Colon (tissue), 2 donors: Measurements from ENCODE around the gene ALOX5.
"Not testable (repeated sequence)": the region's sequence is repeated elsewhere in the genome, so short reads cannot be mapped to it uniquely, and the experiment has no call there.

ENCODE experiments used
- FAIRE-seq: peaks from 2 replicates; lab custom pipeline; 2012; peaks lifted over from hg19 to GRCh38; lab: Jason Lieb, UNC
- donor health status: control.
- donor health status: control.

Gene ALOX5

DNA sequence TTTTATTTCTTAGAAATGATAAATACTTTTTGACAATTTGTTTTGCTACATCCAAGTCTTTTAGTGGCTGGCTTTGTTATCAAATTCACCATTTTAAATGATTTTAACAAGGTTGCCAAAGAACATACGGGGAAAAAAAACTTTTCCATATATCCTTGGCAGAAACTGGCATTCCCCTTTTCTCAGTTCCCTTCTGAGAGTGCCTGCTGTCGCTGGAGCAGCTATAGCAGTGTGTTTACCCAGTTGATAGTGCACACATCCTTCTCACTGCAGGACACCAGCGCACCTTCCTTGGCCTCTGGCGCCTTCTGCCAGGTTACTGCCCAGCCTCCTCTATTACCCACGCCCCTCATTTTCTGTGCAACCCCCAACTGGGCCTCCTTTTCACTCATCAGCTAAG lies 94.1 kb downstream of the ALOX5 start:
- FAIRE-seq: no peak

DNA sequence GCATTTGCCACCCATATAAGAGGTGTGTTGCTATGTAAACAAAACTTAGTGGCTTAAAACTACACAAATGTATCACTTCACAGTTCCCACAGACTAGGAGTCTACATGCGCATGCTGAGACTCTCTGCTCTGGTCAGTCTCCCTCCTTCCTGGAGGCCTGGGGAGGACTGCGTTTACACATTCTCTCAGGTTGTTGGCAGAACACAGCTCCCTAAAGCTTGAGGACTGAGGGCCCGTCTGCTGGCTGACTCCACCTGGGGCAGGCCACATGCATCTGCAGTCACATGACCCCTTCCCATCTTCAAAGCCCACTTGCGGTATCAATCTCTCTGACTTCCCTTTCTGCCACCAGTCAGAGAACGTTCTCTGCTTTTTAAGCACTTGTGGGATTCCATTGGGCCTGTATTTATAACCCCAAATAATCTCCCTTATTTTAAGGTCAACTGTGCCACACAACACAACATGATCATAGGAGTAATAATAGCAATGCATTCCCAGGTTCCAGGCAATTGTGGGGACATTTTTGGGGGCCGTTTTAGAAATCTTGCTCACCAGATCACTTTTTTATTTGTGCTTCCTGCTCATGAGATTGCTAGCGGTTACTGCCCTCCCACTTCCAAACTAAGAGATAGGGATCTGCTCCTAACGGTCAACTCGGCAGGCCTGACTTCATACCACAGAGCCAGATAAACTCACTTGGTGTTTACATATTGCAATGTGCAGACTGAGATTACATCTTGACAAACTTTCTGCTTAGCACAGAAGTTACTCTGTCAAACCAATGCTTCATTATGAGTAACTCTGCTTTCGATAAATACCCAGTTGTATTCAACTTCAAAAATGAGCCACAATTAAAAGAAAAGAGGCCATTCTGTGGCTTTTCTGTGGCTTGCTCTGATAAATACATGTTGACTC lies 96.3 kb downstream of the ALOX5 start:
- no peak for FAIRE-seq

DNA sequence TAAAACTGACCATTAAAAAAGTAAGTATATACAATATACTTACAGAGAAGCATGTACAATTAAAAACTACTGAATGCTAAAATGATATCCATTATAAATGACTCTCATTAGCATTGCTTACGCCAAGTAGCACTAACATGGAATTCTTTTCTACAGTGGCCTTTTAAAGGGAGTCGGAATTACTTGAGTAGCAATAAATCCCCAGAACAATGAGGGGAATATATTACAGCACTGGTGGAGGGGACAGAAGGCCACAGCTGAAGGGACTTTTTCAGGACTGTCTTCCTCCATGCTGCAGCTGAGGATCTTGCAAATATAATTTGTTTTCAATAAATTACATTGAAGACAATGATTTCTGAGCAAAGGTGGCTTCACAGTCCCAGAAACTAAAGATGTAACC lies 97.0 kb downstream of the ALOX5 start:
- no peak for FAIRE-seq

DNA sequence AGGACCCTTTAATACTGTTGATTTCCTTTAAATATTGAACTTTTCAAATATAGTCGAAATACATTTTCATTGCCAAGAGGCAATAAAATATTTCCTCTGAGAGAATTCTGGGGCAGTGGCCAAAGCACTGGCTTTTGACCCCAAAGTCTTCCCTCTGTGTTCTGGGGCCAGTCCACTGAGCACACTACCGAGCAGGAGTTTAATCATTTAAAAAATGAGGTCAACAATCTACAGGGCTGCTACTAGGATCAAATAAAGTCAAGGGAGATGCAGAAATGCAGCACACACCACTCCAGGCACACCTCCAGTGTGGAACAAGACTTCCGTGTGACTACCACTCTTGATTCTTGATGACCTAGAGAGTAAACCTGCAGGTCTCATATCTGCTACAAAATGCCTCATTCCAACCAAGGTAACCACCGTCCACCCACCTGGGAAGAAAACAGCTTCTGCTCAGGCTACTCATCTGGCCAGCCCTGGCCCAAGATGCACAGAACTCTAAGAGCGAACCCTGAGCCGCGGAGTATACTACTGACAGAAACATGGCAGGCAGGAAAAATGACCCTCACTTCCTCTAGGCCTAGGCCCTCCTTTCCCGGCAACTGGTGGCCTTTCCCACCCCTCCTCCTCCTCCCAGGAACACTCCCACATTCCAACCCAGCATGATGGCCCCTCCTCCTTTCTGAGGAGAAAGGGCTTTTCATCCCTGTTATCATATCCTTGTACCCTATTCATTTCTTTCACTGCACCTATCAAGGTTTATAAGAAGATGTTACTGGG lies 97.7 kb downstream of the ALOX5 start:
- no peak for FAIRE-seq

DNA sequence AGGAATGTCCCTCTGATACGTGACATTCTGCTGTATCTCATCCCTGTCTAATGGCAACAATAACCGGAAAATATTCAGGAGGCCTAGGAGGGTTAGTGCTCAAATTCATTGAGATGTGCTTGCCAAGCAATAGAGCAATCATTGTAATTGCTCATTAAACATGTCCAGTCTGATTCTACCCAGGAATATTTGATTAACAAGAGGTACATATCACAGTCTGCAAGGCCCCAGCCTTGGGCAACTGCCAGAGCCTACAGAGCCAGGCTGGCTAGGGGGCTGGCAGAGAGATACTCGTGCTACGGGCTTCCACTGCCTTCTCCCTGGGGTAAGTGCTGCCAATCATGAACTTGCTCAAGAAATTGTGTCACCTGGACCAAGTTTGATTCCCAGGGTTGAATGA lies 99.1 kb downstream of the ALOX5 start:
- FAIRE-seq: no peak

DNA sequence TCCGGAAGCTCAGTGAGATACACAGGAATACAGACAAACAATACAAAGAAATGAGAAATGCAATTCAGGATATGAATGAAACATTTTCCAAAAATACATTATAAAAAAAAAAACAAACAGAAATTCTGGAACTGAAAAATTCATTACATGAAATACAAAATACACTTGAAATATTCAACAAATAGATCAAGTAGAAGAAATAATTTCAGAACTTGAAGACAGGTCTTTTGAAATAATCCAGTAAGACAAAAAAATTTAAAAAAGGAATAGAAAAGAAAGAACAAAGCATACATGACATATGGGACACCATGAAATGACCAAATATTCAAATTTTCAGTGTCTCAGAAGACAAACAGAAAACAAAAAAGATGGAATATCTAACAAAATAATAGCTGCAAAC lies 102.5 kb downstream of the ALOX5 start:
- no peak for FAIRE-seq

DNA sequence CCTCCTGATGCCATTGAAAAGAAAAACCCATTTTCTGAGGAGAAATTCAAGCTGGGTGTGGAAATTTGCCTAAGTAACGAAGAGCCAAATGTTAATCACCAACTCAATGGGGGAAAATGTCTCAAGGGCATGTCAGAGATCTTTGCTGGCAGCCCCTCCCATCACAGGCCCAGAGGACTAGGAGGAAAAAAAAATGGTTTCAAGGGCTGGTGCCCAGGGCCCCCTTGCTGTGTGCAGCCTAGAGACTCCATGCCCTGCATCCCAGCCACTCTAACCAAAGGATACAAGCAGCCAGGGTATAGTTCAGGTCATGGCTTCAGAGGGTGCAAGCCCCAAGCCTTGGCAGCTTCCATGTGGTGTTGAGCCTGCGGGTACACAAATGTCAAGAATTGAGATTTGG lies 106.3 kb downstream of the ALOX5 start:
- no peak for FAIRE-seq

DNA sequence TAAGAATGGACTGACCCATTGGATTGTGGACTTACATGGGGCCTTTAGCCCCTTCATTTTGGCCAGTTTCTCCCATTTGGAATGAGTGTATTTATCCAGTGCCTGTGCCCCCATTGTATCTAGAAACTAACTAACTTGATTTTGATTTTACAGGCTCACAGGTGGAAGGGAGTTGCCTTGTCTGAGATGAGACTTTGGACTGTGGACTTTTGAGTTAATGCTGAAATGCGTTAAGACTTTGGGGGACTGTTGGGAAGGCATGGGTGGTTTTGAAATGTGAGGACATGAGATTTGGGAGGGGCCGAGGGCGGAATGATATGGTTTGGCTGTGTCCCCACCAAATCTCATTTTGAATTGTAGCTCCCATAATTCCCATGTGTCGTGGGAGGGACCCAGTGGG lies 107.1 kb downstream of the ALOX5 start:
- not testable (repeated sequence) for FAIRE-seq

DNA sequence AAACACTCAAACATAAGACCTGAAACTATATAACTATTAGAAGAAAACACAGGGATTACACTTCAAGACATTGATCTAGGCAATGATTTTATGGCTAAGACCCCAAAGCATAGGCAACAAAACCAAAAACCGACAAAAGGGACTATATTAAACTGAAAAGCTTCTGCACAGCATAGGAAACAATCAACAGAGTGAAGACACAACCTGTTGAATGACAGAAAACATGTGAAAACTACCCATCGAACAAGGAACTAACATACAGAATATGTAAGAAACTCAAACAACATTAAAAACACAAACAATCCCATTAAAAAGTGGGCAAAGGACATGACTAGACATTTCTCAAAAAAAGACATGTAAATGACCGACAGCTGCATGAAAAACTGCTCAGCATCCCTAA lies 109.0 kb downstream of the ALOX5 start:
- FAIRE-seq: no peak

DNA sequence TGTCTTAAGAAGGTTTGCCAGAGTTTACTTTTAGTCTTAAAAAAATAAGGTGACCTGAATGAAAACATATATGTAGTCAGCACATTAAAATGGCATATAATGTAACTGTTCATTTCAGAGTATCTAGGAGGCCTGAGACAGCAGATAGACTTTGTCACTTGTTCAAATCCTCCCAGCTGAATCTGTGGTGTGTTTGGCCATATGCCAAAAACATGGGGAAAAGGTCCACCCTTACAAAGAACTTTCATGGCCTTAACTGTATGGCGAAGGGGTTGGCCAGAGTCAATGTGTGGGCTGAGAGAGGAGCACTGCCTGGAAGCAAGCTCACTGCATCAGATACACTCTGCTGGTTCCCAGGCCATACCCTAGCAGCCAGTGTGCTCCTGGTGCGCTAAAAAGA lies 113.7 kb downstream of the ALOX5 start:
- FAIRE-seq: no peak

DNA sequence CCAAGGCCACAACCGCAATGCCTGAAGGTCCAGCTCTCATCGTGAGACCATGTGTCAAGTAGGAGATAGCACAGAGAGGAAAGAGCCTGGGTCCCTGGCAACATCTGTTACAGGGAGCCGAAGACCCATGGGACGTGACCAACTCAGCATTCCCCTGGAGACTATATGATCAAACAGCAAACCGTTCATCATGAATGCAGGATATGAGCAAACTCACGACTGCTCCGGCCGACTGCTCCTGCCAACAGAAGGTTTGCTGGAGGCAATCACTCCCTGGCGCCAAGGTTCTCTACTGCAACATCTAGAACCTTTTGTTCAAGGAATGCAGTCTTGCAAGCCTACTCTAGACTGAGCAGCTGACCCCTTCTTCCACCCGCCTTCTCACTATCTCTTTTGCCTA lies 114.3 kb downstream of the ALOX5 start:
- FAIRE-seq: no peak

DNA sequence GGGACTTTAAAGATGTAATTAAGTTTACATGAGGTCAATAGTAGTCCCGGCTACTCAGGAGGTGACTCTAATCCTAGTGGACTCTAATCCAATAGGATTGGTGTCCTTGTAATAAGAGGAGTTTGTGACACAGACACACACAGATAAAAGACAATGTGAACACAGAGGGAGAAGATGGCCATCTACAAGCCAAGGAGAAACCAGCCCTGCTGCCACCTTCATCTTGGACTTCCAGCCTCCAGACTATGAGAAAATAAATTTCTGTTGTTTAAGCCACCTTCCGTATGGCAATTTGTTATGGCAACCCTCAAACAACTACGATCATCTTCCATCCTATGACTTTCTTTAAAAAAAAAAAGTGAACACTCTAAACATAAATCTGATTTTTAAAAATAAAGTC lies 116.3 kb downstream of the ALOX5 start:
- FAIRE-seq: no peak

DNA sequence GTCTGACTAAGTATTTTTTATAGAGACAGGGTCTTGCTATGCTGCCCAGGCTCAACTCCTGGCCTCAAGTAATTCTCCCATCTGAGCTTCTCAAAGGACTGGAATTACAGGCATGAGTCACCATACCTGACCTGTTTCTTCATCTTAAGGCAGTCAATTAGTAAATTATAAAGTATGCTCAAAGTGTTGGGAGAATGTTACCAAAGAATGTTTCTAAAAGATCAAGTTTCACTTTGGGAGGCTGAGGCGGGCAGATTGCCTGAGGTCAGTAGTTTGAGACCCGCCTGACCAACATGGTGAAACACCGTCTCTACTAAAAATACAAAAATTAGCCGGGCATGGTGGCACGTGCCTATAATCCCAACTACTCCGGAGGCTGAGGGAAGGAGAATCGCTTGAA lies 117.0 kb downstream of the ALOX5 start:
- no peak for FAIRE-seq
